GM19328 (cell line): ENCODE data around the gene MFAP2.
"Not testable (repeated sequence)": the region's sequence is repeated elsewhere in the genome, so short reads cannot be mapped to it uniquely, and the experiment has no call there.

Experiments
- ATAC-seq: cut with Tn5 transposase; IDR thresholded peaks from one replicate; pipeline ENCODE4 v1.9.1; 2021; ENCODE audit warnings: mild to moderate bottlenecking, moderate library complexity; ENCODE audit not compliant: unreplicated experiment

MFAP2 gene

DNA sequence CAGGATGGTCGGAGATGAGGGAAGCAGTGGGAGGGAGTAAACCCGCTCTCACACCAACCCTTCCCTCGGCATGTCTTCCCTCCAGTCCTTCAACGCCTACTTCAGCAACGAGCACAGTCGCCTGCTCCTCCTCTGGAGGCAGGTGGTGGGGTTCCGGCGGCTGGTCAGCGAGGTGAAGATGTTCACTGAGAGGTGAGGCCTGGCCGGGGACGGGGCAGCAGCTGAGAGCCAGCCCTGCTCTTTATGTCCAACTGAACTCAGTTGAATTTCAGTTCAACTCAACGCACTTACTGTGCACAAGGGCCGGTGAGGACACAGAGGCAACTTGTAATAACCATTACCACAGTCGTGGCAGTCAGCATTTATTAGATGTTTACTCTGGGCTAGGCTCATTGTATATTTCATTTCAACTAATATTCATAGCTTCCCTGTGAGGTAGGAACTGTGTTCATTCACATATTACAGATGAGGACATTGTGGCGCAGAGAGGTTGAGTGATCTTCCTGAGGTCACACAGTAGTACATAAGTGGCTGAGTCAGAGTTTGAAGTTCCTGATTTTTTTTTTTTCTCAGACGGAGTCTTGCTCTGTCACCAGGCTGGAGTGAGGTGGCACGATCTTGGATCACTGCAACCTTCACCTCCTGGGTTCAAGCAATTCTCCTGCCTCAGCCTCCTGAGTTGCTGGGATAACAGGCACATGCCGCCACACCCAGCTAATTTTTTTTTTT lies 49.0 kb downstream of the MFAP2 start:
- ATAC-seq: not testable (repeated sequence)

DNA sequence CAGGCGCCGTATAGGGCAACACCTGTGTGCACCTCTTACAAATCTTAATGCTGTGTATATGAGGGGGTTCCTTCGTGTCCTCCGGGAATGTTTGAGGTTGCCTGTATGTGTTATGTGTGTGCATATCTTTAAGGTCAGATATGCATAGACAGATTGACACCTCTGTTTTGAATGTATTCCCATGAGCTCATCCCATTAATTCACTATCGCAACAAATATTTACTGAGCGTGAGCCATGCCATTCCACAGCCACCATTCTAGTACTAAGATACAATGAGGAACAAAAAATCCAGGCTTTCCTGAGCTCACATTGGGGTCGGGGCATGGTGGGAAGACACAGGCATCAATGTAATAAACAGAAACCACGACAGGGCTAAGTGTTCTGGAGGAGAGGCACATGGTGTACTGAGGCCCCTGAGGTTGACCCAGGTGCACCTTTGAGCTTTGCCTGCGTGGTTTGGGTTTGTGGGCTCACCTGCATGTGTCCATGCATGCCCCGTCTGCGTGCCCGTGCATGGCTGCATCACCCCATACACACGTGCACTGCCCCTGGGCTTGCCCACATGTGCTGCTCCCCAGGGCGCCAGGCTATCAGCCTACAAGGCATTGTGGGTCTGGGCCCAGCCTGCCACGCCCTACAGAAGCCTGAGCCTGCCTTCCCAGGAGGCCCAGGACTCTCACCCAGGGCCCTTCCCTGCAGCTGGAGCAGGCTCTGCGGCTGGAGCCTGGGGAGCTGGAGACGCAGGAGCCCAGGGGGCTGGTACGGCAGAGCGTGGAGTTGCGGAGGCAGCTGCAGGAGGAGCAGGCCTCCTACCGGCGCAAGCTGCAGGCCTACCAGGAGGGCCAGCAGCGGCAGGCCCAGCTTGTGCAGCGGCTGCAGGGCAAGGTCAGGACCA lies 51.0 kb downstream of the MFAP2 start:
- not testable (repeated sequence) for ATAC-seq

DNA sequence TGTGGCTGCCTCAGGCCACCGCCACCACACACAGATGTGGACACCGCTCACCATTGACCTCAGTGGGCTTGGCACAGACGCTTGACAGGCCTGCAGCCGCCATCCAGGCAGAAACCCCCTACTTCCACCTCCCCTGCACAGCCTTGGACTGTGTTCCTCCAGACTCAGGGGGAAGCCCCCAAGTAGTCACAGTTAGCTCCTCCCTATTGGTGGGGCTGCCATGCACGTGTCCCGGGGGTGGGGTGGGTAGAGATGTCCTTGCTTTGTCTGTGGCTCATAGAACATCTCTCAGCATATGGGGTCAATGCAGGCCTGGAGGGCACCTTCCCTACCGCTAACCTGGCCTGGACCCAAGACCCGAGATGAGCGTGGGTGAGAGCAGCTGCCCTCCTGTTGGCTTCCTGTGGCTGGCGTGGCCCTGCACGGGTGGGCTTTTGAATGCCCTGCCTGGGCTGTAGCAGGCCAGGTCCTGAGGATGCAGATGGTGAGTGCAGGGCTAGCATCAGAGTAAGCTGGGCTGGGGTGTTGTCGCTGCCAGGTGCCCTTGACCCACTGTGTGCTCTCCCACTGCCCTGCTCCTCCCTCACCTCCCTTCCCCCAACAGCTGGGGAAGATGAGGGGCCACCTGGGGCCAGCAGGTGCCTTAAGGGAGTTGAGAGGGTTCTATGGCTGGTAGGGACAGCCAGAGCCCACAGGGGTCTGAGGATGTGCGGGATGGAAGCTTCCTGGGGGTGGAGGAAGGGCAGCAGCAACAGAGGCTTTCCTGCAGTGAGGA lies 52.5 kb downstream of the MFAP2 start:
- no peak for ATAC-seq

DNA sequence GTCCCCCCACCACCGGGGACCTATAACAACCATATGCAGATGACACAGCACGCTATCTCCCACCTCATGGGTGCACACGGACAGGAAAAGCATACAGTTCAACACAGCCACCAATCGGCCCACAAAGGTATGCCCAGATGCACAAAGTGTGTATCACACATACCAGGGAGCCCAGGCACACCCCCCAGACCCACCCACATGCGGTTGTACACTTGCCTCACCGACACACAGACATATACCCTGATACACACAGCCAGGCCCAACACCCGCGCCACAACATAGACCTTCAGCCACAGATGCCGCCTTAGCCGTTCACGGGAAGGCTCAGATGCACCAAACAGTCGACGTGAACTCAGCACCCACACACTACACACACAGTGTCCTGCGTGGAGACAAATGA lies 53.2 kb downstream of the MFAP2 start:
- no peak for ATAC-seq

DNA sequence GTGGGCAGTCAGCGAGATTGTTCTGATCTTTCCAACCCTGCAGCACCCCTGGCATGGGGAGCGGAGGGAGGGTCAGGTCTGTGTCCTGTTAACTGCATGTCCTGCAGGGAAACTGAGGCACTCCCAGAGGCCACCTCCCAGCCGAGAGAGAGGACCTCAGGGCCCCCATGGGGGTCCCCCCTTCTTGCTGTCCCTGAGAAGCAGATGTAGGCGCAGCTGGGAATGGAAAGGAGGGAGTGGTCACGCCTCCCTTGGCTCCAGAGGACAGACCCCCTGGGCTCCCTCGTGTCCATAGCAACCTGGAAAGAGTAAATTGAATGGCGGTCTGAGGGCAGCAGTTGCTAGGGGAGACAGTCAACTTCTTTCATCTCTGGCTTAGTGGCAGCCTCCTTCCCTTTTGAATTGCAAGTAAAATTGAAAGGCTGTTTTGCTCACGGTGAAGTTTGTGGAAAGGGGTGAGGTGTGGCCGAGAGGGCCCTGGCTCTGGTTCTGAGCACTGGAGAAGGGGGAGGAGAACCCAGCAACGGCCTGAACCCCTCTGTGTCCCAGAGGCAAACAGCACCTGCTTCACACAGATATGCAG lies 53.8 kb downstream of the MFAP2 start:
- ATAC-seq: no peak

DNA sequence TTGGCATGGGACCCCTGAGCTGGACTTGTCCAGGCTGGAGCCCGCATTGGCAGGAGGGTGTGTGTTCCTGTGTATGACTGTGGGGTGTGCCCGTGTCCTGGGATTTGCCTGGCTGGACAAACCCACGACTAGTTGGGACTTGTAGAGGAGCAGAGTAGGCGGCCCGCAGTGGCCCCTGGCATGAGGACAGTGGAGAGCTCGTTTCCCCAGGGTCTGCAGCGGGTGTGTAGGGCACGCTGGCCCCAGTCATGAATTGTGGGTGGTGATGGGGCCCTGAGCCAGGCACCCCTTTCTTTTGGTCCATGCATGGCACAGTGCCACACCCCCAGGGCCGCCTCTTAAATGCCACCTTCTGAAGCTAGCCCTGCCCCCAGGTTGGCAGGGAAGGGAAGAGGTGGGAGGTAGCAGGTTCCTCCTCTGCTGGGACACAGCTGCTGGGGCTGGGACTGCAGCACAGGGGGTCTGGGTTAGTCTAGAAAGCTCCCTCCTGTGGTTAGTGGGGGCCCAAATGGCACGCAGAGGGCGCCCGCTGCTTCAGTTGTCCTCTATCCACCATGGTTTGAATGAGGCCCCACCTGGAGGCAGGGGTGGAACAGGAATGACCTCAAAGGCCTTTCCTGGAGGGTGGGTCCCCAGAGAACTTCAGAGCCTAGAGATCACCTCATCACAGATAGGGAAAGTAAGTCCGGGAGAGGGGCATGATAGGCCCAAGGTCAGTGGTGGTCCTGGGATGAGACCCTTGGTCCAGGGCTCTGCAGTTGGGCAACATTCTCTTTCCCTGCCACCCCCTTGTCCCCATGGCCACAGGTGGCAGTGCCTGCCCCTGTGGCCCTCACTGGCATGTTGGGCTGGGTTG lies 54.6 kb downstream of the MFAP2 start:
- ATAC-seq: no peak

DNA sequence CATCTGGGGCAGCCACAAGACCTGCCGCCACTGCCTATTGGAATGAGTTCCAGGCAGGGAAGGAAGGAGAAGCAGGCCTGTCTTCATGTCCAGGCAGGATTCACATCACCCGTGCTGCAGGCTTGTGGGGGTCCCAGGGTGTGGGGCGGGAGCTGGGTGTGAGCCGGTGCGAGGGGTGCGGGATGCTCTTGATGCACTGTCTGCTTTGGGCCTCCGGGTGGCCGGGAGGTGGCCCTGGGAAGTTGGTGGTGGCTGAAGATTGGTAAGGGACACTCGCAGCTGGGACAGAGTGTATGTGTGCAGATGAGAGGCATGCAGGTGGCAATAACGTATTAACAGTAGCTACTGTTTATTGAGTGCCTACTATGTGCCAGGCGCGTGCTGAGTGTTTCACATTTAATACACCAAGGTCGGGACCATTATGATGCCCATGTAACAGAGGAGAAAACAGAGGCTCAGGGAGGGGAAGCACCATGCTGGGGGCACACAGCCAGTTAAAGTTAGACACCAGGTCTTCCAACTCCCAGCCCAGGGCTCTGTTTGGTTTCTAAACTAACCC lies 55.4 kb downstream of the MFAP2 start:
- ATAC-seq: no peak
